ENCODE measurements around the gene TAOK3. TPM values are rescaled to one million over a fixed set of nuclear protein-coding genes. Genes with fewer than 3 reads are reported as not detected.

The TAOK3 gene
- polyA plus RNA-seq, 3 donors: 19.7 to 58.3 (median 44.8) TPM

DNA sequence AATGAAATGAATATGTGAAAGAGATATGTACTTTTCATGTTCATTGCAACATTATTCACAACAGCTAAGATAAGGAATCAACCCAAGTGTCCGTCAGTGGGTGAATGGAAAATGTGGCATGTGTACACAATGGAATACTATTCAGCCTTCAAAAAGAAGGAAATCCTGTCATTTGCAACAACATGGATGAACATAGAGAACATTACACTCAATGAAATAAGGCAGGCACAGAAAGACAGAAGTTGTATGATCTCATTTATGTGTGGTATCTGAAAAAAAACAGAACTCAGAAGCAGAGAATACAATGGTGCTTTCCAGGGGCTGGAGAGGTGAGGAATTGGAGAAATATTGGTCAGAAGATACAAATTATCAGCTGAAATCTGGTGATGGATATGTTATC is 54.0 kb downstream of the TAOK3 start:
- H3K4me1 ChIP-seq (ENCODE audit: control insufficient read depth in 1 of 2, insufficient read depth in 2 of 2, low read length in 2 of 2): peaks cover 6 to 19% of the 10 kb centered on the region in 2 donors
- H3K79me2 ChIP-seq (ENCODE audit: insufficient read depth, low read length): peaks cover 99% of the 10 kb centered on the region
- no peaks in the 10 kb centered on the region for H3K36me3 ChIP-seq (replicated peaks in 1 of 2; ENCODE audit: control insufficient read depth in 1 of 2, insufficient read depth in 2 of 2, low read length in 2 of 2)
- Mint-ChIP-seq H3K9me3 (no peaks in the 10 kb centered on the region), H3K4me1 (peaks cover 32% of the 10 kb centered on the region), H3K36me3 (peaks cover 14 to 22% of the 10 kb centered on the region in 2 donors), H3K27me3 (ENCODE audit: low read depth in 3 of 3) (peaks cover 0 to 2% (median 1%) of the 10 kb centered on the region in 3 donors), H3K4me3 (no peak overlapping the region), H3K27ac (no peak overlapping the region)
- TF ChIP-seq, protein P1, sequence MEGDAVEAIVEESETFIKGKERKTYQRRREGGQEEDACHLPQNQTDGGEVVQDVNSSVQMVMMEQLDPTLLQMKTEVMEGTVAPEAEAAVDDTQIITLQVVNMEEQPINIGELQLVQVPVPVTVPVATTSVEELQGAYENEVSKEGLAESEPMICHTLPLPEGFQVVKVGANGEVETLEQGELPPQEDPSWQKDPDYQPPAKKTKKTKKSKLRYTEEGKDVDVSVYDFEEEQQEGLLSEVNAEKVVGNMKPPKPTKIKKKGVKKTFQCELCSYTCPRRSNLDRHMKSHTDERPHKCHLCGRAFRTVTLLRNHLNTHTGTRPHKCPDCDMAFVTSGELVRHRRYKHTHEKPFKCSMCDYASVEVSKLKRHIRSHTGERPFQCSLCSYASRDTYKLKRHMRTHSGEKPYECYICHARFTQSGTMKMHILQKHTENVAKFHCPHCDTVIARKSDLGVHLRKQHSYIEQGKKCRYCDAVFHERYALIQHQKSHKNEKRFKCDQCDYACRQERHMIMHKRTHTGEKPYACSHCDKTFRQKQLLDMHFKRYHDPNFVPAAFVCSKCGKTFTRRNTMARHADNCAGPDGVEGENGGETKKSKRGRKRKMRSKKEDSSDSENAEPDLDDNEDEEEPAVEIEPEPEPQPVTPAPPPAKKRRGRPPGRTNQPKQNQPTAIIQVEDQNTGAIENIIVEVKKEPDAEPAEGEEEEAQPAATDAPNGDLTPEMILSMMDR (IDR thresholded peaks at IDR 0.05): no peak
- no peak overlapping the region for H2AFZ ChIP-seq (ENCODE audit: insufficient read depth, low read depth, low read length, poor library complexity, severe bottlenecking)
- H3K4me3 ChIP-seq (replicated peaks in 1 of 3; ENCODE audit: low read depth in 2 of 3, low read length in 3 of 3): no peak overlapping the region
- no peaks in the 10 kb centered on the region for H3K9me3 ChIP-seq (replicated peaks in 1 of 2; ENCODE audit: control insufficient read depth in 1 of 2, insufficient read depth in 1 of 2, low read length in 2 of 2)
- intact Hi-C loops (cut with micrococcal nuclease): no loop called here
- H3K4me2 ChIP-seq (replicated peaks; ENCODE audit: extremely low read depth, low read length, poor library complexity, severe bottlenecking): no peak overlapping the region
- no peaks in the 10 kb centered on the region for H3K27me3 ChIP-seq (ENCODE audit: control insufficient read depth in 2 of 2, insufficient read depth in 2 of 2, low read length in 2 of 2)
- no CpG with 5 or more reads among the region's 1 CpG for WGBS (ENCODE audit: insufficient coverage)
- peaks cover 99% of the 10 kb centered on the region for H4K20me1 ChIP-seq (ENCODE audit: insufficient read depth, low read length)
- H3K27ac ChIP-seq (ENCODE audit: low read depth in 1 of 2, low read length in 2 of 2): no peak overlapping the region
- DNase-seq: no peak
- no peak overlapping the region for H3K9ac ChIP-seq (ENCODE audit: insufficient read depth, low read length, poor library complexity, severe bottlenecking)

DNA sequence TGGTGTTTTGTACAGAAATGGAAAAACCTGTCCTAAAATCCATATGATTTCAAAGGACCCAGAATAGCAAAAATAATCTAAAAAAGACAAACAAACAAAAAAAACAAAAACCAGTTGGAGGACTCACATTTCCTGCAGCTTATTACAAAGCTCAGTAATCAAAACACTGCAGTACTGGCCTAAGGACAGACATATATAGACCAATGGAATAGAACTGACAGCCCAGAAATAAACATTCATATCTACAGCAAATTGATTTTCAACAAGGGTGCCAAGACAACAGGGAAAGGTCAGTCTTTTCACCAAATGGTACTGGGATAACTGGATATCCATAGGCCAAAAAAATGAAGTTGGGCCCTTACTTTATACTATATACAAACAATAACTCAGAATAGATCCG is 55.0 kb downstream of the TAOK3 start:
- Mint-ChIP-seq H3K27ac (no peak overlapping the region), H3K27me3 (ENCODE audit: low read depth in 3 of 3) (peaks cover 0 to 1% (median under 1%) of the 10 kb centered on the region in 3 donors), H3K4me3 (no peak overlapping the region), H3K36me3 (peaks cover 14 to 15% of the 10 kb centered on the region in 2 donors), H3K4me1 (peaks cover 35% of the 10 kb centered on the region), H3K9me3 (no peaks in the 10 kb centered on the region)
- H3K27me3 ChIP-seq (ENCODE audit: control insufficient read depth in 2 of 2, insufficient read depth in 2 of 2, low read length in 2 of 2): no peaks in the 10 kb centered on the region
- H3K36me3 ChIP-seq (replicated peaks in 1 of 2; ENCODE audit: control insufficient read depth in 1 of 2, insufficient read depth in 2 of 2, low read length in 2 of 2): no peaks in the 10 kb centered on the region
- H3K4me1 ChIP-seq (ENCODE audit: control insufficient read depth in 1 of 2, insufficient read depth in 2 of 2, low read length in 2 of 2): peaks cover 6 to 21% of the 10 kb centered on the region in 2 donors
- WGBS (ENCODE audit: insufficient coverage): no CpG with 5 or more reads among the region's 1 CpG
- no peak overlapping the region for H3K4me2 ChIP-seq (replicated peaks; ENCODE audit: extremely low read depth, low read length, poor library complexity, severe bottlenecking)
- DNase-seq: no peak
- no peak overlapping the region for H3K9ac ChIP-seq (ENCODE audit: insufficient read depth, low read length, poor library complexity, severe bottlenecking)
- no peak overlapping the region for H3K27ac ChIP-seq (ENCODE audit: low read depth in 1 of 2, low read length in 2 of 2)
- intact Hi-C loops (cut with micrococcal nuclease): no loop called here
- no peak overlapping the region for H3K4me3 ChIP-seq (replicated peaks in 1 of 3; ENCODE audit: low read depth in 2 of 3, low read length in 3 of 3)
- TF ChIP-seq, protein P1 (IDR thresholded peaks at IDR 0.05): no peak
- peaks cover 99% of the 10 kb centered on the region for H3K79me2 ChIP-seq (ENCODE audit: insufficient read depth, low read length)
- H2AFZ ChIP-seq (ENCODE audit: insufficient read depth, low read depth, low read length, poor library complexity, severe bottlenecking): no peak overlapping the region
- no peaks in the 10 kb centered on the region for H3K9me3 ChIP-seq (replicated peaks in 1 of 2; ENCODE audit: control insufficient read depth in 1 of 2, insufficient read depth in 1 of 2, low read length in 2 of 2)
- peaks cover 99% of the 10 kb centered on the region for H4K20me1 ChIP-seq (ENCODE audit: insufficient read depth, low read length)

All from CD14-positive monocyte (primary cell).